Activated CD8-positive, alpha-beta memory T cell treated with anti-CD3 and anti-CD28 coated beads, Interleukin-2, amount 50 U/mL, for 4 hours (primary cell): ENCODE measurements around the gene COBLL1.
"Not testable (repeated sequence)": the region's sequence is repeated elsewhere in the genome, so short reads cannot be mapped to it uniquely, and the experiment has no call there.

ENCODE experiments used
- DNase-seq: peaks from one replicate; pipeline ENCODE4 v3.0.0-alpha.2; 2020

COBLL1 gene

GRCh38 chr2:164859906-164860693 is 18.5 kb upstream of the COBLL1 start:
- DNase-seq: not testable (repeated sequence)

- no peak for DNase-seq
Measured at GRCh38 chr2:164859251-164859818, 17.7 kb upstream of the COBLL1 start.

- DNase-seq: no peak
Measured at GRCh38 chr2:164852086-164852485, 10.5 kb upstream of the COBLL1 start.

GRCh38 chr2:164850235-164850634 is 8.6 kb upstream of the COBLL1 start:
- no peak for DNase-seq

GRCh38 chr2:164849506-164849905 is 7.9 kb upstream of the COBLL1 start:
- DNase-seq: no peak

GRCh38 chr2:164847981-164848741 is 6.5 kb upstream of the COBLL1 start:
- DNase-seq: no peak

- DNase-seq: no peak
Measured at GRCh38 chr2:164847291-164847690, 5.7 kb upstream of the COBLL1 start.

- no peak for DNase-seq
Measured at GRCh38 chr2:164846276-164846675, 4.7 kb upstream of the COBLL1 start.

- DNase-seq: no peak
Measured at GRCh38 chr2:164843346-164843911, 1.8 kb upstream of the COBLL1 start.

GRCh38 chr2:164842624-164842966 is 972 bp upstream of the COBLL1 start:
- no peak for DNase-seq

GRCh38 chr2:164840930-164841718 is 499 bp downstream of the COBLL1 start:
- DNase-seq: no peak

GRCh38 chr2:164840458-164840929 is 1.1 kb downstream of the COBLL1 start:
- no peak for DNase-seq

GRCh38 chr2:164839914-164840457 is 1.6 kb downstream of the COBLL1 start:
- DNase-seq: no peak

GRCh38 chr2:164837807-164838206 is 3.8 kb downstream of the COBLL1 start:
- DNase-seq: no peak

GRCh38 chr2:164836907-164837306 is 4.7 kb downstream of the COBLL1 start:
- no peak for DNase-seq

GRCh38 chr2:164835302-164835701 is 6.3 kb downstream of the COBLL1 start:
- no peak for DNase-seq

GRCh38 chr2:164831887-164832286 is 9.7 kb downstream of the COBLL1 start:
- DNase-seq: no peak

- no peak for DNase-seq
Measured at GRCh38 chr2:164831180-164831579, 10.4 kb downstream of the COBLL1 start.

- DNase-seq: no peak
Measured at GRCh38 chr2:164826293-164827243, 15.1 kb downstream of the COBLL1 start.

GRCh38 chr2:164824872-164825271 is 16.8 kb downstream of the COBLL1 start:
- no peak for DNase-seq

GRCh38 chr2:164823126-164823525 is 18.5 kb downstream of the COBLL1 start:
- no peak for DNase-seq
